ENCODE results near the gene CHDH.

- no peak for TF ChIP-seq CTCF (IDR thresholded peaks at IDR 0.05; ENCODE audit: low read length)
- no peak for TF ChIP-seq EZH2 (IDR thresholded peaks at IDR 0.05; ENCODE audit: borderline replicate concordance, low read length)
Measured at GRCh38 chr3:53820084-53820483, 26.1 kb downstream of the CHDH start.
